COR-L47 (cell line): Measurements from ENCODE around the gene YIPF3.
"Not testable (repeated sequence)": the region's sequence is repeated elsewhere in the genome, so short reads cannot be mapped to it uniquely, and the experiment has no call there.

ENCODE experiments used
- DNase-seq: peaks from one replicate; lab custom pipeline; 2025; lab: John Stamatoyannopoulos, UW

Gene YIPF3

DNA sequence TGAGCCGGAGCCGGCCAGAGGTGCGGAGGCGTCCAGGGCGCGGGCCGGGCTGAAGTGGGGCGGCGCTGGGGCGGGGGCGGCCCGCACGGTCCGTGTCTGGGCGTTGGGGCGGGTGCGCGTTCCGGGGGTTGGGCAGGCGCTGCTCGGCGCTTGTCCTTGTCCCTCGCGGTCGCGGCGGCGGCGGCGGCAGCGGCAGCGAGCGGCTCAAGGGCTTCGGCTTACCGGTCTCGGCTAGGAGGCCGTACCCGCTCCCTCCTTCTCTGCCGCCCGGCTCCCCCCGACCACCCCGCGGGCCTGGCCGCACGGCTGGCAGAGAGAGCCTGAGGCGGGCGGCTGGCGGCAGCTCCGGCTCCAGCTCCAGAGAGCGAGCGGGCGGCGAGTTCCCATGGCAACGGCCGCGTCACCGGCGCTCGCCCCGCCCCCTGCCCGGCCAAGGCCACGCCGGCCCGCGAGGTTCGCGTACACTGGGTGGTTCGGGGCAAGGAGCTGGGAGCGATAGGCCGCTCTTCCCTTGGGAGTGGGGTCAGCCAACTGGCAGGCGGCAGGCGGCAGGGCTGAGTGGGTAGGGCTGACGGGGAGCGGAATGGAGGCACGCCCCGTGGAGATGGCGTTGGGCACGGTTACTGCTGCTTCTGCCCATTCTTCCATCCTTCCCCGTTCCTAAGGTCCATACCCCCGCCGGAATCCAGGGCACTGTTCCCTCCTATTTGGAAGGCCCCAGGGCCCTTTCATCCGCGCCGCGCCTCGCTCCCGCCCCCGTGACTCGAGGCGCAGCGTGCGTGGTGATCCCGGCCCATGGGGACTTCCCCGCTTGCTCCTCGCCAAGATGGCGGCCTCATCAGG, 6.5 kb downstream of the YIPF3 start, which contains the start of gene LRRC73:
TSS of gene LRRC73 (minus strand) at position 363 of the 843 bp plus-strand sequence. CDS start 561 bp downstream, outside the sequence.
- DNase-seq = peak; percentile 82

GRCh38 chr6:43509142-43509983, 7.4 kb downstream of the YIPF3 start:
- no peak for DNase-seq

DNA sequence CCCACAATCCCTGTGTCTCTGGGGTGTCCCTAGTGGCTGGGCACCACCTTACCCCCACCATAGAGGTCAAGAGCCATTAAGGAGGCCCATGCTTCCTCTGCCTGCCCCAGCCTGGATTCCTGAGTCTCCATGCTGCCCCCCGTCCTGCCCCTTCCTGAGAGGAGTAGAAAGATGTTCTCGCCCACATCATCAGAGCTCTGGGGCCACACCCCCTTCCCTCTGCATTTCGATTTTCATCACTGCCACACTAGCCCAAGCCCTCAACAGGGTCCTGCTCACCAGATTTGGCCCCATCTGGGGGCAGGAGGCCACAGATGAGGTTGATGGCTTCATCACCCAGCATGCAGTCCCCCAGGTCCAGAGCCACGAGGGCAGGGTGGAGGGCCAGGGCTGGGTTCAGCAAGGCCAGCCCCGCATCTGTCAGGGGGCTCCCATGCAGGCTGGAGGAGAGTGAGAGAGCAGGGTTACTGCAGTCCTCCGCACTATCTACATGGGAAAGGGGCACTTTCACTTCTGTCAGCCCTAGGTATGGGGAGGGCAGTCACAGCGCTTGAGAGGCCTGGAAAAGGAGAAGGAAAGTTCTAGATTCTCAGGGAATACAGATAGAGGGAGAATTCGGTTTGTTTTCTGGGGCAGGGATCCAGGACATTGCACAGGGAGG, 8.1 kb downstream of the YIPF3 start:
- no peak for DNase-seq

GRCh38 chr6:43506667-43507471, 9.9 kb downstream of the YIPF3 start:
- peak; percentile 54 for DNase-seq

DNA sequence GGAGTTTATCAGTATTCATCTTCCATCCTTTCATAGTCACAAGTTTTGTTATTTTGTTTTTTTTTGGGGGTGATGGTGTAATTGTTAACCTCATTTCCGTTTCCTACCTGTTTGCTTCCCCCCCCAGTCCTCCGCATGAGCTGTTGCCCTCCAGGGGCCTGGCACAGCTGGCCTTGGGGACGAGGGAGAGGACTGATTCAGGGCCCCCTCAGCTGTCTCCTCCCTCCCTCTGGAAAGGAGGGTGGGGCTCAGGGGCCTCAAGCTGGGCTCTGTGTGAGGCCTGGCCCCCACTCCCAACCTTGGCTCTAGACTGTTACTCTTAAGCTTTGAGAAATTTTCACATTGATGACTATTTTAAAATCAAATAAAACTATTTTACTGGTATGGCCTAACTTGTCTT, 10.6 kb downstream of the YIPF3 start:
- DNase-seq = no peak

DNA sequence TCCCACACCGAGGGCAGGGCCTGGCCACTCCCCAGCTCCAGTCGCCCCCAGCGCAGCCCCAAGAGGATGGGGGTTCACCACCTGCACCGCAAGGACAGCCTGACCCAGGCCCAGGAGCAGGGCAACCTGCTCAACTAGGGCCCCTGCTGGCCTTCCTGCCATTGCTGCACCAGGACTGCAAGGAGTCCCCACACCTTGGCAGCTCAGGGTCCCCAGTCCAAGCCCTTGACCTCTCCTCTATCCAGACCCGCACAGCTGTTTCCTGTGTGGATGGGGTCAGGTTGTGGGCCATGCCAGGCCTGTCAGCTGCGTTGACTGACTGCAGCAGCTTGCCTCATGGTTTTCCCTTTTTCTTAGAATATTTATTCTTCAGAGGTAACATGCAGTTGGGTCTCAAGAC, 11.0 kb downstream of the YIPF3 start:
- no peak for DNase-seq

- no peak for DNase-seq
Measured at GRCh38 chr6:43504756-43505593, 11.8 kb downstream of the YIPF3 start.

- DNase-seq = no peak
Measured at GRCh38 chr6:43503443-43503842, 13.3 kb downstream of the YIPF3 start.

- no peak for DNase-seq
Measured at GRCh38 chr6:43502666-43503065, 14.1 kb downstream of the YIPF3 start.

- DNase-seq = no peak
Measured at GRCh38 chr6:43500921-43501320, 15.8 kb downstream of the YIPF3 start.

GRCh38 chr6:43499028-43499815, 17.5 kb downstream of the YIPF3 start:
- DNase-seq = no peak

DNA sequence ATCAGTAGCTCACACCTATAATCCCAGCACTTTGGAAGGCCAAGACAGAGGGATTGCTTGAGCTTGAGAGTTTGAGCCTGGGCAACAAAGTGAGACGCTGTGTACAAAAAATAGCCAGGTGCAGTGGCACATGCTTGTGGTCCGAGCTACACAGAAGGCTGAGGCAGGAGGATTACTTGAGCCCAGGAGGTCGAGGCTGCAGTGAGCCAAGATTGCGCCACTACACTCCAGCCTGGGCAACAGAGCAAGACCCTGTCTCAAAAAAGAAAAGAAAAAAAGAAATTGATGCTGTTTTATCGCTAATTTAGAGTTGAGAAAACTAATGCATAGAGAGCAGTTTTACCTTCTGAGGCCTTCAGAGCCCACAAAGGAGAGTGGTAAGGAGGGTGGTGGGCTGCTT, 18.4 kb downstream of the YIPF3 start:
- DNase-seq = not testable (repeated sequence)

- DNase-seq = no peak
Measured at GRCh38 chr6:43497689-43498088, 19.0 kb downstream of the YIPF3 start.

DNA sequence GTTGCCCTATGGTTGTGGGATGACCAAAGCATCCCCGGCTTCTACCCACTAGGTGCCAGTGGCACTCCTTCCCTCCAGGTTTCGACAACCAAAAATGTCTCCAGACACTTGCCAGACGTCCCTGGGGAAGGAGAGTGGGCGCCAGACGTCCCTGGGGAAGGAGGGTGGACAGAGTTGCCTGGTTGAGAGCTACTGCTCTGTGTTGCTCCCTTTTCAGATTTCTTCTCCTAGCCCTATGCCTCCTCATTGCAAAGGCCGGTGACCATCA, 19.7 kb downstream of the YIPF3 start:
- no peak for DNase-seq

- no peak for DNase-seq
Measured at GRCh38 chr6:43496370-43497128, 20.2 kb downstream of the YIPF3 start.

- DNase-seq = no peak
Measured at GRCh38 chr6:43495409-43495941, 21.3 kb downstream of the YIPF3 start.

DNA sequence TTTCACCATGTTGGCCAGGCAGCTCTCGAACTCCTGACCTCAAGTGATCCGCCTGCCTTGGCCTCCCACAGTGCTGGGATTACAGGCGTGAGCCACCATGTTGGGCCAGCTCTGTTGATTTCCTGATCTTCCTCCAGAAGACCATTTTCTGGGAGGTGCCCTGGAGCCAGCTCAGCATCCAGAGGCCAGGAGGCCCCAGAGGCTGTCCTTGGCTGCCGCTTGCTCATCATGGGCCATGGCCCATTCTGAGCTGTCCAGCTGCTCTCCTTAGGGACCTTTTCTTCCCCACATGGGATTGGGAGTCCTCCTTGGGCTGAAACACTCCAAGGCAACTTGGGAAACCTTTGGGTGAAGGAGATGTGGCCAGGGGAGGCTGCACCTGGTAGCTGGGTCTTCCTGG, 22.0 kb downstream of the YIPF3 start:
- no peak for DNase-seq

DNA sequence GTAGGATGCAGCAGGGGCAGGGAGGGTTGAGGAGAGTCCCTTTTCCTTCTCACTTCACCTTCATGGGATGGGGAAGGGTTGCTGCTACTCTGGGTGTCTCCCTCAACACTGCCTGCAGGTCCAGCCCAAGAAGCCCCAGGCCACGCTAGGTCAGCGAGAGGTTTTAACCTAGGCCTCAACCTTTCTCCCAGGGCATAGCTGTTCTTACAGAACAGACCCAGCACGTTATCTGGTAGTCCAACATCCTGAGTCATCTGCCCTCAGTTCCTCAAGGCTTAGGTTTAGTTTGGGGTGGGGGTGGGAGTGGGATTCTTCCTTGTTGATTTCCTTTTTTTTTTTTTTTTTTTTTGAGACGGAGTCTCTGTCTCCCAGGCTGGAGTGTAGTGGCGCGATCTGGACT, 22.4 kb downstream of the YIPF3 start:
- DNase-seq = no peak

GRCh38 chr6:43493833-43494232, 22.9 kb downstream of the YIPF3 start:
- DNase-seq = no peak
